Prostate gland (tissue), 2 donors: ENCODE results near the gene ABCC8.

Experiments
- POLR2A ChIP-seq: fragments of 450-650 bp; IDR thresholded peaks from one replicate; pipeline ENCODE4 v1.6.1; 2016; ENCODE audit warnings: antibody characterized with exemption, mild to moderate bottlenecking
- POLR2AphosphoS5 ChIP-seq: sonication (generic); formaldehyde crosslinking; IDR thresholded peaks from one replicate; pipeline ENCODE4 v1.6.1; 2017; ENCODE audit warnings: antibody characterized with exemption
- TF ChIP-seq, protein P1 (sequence below), 4 experiments: fragments of 200-600 bp in 2 of 4; fragments of 450-650 bp in 2 of 4; sonication (generic) in 2 of 4; IDR thresholded peaks; 1 replicate in 3 of 4; 2 replicates in 1 of 4; pipeline ENCODE4 v1.5.1; 2016 to 2019; ENCODE audit warnings: antibody characterized with exemption in 4 of 4, mild to moderate bottlenecking in 2 of 4, moderate library complexity in 2 of 4

DNA sequence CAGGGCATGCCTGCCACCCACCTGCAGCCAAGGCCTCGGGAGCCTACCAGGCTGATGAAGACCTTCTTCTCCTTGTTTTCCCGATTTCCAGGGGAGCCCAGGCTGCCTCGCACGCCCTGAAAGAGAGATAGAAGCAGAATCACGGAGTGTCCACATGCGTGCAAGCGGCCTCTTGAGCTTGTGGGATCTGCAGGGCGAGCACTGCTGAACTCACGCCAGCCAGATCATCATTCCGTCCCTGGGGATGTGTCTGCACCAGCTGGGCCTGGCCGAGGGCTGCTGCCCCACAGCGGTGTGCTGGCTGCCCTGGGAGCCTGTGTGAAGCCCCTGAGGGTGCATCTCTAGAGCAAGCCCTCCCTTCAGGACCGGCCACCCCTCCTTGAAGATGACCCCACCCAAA, 49.7 kb upstream of the ABCC8 start:
- TF ChIP-seq POLR2A = no peak
- TF ChIP-seq, protein P1, sequence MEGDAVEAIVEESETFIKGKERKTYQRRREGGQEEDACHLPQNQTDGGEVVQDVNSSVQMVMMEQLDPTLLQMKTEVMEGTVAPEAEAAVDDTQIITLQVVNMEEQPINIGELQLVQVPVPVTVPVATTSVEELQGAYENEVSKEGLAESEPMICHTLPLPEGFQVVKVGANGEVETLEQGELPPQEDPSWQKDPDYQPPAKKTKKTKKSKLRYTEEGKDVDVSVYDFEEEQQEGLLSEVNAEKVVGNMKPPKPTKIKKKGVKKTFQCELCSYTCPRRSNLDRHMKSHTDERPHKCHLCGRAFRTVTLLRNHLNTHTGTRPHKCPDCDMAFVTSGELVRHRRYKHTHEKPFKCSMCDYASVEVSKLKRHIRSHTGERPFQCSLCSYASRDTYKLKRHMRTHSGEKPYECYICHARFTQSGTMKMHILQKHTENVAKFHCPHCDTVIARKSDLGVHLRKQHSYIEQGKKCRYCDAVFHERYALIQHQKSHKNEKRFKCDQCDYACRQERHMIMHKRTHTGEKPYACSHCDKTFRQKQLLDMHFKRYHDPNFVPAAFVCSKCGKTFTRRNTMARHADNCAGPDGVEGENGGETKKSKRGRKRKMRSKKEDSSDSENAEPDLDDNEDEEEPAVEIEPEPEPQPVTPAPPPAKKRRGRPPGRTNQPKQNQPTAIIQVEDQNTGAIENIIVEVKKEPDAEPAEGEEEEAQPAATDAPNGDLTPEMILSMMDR (IDR thresholded peaks at IDR 0.05) = no peak
- no peak for TF ChIP-seq POLR2AphosphoS5
